Calu3 (cell line): ENCODE results near the gene C9. TPM values are rescaled to one million over a fixed set of nuclear protein-coding genes. Genes with fewer than 3 reads are reported as not detected.

Source experiments
- BruUV-seq: library from RNA; stranded (reverse); fragments of 400-500 nt; replicated peaks from 2 replicates; lab custom pipeline; 2021; lab: Mats Ljungman, UMichigan
- CTCF ChIA-PET: fragments of 300-600 bp; sonication (Branson Sonifier 250); formaldehyde crosslinking; loops from one replicate; lab custom pipeline; 2022; ENCODE audit warnings: antibody characterized with exemption; lab: Charles Lee
- DNase-seq: peaks from one replicate; pipeline ENCODE4 v3.0.0; 2022
- H3K27ac Mint-ChIP-seq: one replicate; pipeline ENCODE4 v1.8.0; 2022; ENCODE audit warnings: mixed read lengths; ENCODE audit not compliant: unreplicated experiment
- H3K27me3 Mint-ChIP-seq: one replicate; pipeline ENCODE4 v1.8.0; 2022; ENCODE audit warnings: mixed read lengths; ENCODE audit not compliant: unreplicated experiment
- H3K36me3 Mint-ChIP-seq: one replicate; pipeline ENCODE4 v1.8.0; 2022; ENCODE audit warnings: mild to moderate bottlenecking, moderate library complexity, mixed read lengths; ENCODE audit not compliant: insufficient read depth, unreplicated experiment
- H3K4me1 Mint-ChIP-seq: one replicate; pipeline ENCODE4 v1.8.0; 2022; ENCODE audit warnings: mild to moderate bottlenecking, low read depth, mixed read lengths; ENCODE audit not compliant: unreplicated experiment
- H3K4me3 Mint-ChIP-seq: one replicate; pipeline ENCODE4 v1.8.0; 2022; ENCODE audit warnings: mild to moderate bottlenecking, low read depth, moderate library complexity, mixed read lengths; ENCODE audit not compliant: unreplicated experiment
- H3K9me3 Mint-ChIP-seq: one replicate; pipeline ENCODE4 v1.8.0; 2022; ENCODE audit warnings: low read depth, mixed read lengths; ENCODE audit not compliant: unreplicated experiment
- intact Hi-C: fragments of 100-400 bp; cut with micrococcal nuclease; formaldehyde crosslinking; loops from one replicate; pipeline ENCODE4 v1.10.0; 2022; ENCODE audit not compliant: unreplicated experiment
- total RNA-seq: library from RNA; stranded (reverse); gene quantifications from 2 replicates; pipeline ENCODE4 v1.2.3, GENCODE V29; 2022
- TF ChIP-seq, protein P1 (sequence below): fragments of 200-600 bp; IDR thresholded peaks from one replicate; pipeline ENCODE4 v1.8.0; 2022; ENCODE audit warnings: antibody characterized with exemption; ENCODE audit not compliant: unreplicated experiment

C9 gene
- total RNA-seq, 1 experiment from 2014 or later = not detected

DNA sequence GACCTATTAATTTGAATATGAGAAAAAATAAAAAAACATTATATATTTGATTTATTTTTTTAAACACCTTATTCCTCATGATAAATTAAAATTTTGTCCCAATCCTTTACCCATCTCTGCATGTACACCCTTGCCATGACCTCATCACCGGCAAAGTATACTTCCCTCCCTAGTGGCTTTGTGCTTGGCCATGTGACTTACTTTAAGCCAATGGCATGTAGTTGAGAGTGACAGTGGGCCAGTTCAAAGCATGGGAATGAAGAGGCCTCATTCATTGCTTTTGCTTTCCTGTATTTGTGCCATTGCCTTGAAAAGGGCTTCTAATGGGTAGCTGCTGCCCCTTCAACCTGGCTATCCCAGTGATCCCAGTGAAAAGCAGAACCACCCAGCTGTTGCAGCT is 31.2 kb downstream of the C9 start:
- no peaks in the 10 kb centered on the region for H3K27me3 Mint-ChIP-seq
- H3K36me3 Mint-ChIP-seq = no peaks in the 10 kb centered on the region
- CTCF ChIA-PET = no interaction called here
- no peak overlapping the region for H3K4me3 Mint-ChIP-seq
- TF ChIP-seq, protein P1, sequence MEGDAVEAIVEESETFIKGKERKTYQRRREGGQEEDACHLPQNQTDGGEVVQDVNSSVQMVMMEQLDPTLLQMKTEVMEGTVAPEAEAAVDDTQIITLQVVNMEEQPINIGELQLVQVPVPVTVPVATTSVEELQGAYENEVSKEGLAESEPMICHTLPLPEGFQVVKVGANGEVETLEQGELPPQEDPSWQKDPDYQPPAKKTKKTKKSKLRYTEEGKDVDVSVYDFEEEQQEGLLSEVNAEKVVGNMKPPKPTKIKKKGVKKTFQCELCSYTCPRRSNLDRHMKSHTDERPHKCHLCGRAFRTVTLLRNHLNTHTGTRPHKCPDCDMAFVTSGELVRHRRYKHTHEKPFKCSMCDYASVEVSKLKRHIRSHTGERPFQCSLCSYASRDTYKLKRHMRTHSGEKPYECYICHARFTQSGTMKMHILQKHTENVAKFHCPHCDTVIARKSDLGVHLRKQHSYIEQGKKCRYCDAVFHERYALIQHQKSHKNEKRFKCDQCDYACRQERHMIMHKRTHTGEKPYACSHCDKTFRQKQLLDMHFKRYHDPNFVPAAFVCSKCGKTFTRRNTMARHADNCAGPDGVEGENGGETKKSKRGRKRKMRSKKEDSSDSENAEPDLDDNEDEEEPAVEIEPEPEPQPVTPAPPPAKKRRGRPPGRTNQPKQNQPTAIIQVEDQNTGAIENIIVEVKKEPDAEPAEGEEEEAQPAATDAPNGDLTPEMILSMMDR = no peak
- no peaks in the 10 kb centered on the region for H3K9me3 Mint-ChIP-seq
- H3K27ac Mint-ChIP-seq = no peak overlapping the region
- intact Hi-C loops = no loop called here
- no TSS peak for BruUV-seq
- H3K4me1 Mint-ChIP-seq = no peaks in the 10 kb centered on the region
- no peak for DNase-seq

DNA sequence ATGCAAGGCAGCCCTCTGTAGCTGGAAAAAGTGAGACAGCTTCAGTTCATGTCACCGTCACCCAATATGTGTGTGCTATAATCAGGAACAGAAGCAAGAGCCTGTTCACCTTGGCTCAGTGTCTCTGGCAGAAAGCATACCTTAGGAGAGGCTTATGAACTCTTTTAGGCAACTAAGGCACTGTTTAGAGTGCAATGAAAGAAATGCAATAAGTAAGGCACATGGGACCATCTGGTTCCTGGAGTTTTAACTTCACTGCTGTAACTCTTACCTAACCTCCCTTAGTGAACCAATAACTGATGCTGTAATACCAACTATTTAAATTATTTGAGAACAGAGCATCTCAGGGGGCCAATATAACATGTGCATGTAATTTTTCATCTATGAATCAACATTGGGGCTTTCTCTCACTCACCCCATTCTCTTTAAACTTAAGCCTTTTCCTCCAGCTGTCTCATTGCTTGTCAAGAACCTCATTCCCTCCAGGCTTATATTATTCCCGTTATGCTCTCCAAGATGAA is 32.4 kb downstream of the C9 start:
- Mint-ChIP-seq H3K4me1 (no peaks in the 10 kb centered on the region), H3K36me3 (no peaks in the 10 kb centered on the region)
- no TSS peak for BruUV-seq

DNA sequence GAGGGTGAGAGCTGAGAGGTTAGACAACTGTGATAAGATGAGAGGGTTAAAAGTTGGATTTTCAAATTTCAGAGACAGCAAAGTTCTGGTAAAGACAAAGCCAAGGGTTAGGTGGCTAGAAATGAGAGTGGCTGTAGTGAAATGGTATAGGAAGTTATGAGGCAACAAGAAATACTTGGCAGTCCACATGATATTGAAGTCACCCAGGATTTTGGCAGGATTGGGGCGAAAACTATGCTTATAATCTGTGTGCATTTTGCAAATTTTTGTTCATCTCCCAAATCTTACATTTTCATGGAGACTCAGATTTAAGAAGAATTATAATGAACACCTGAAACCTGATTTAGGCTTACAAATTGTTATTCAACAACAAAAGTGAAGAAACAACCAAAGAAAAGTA is 35.6 kb downstream of the C9 start:
- CTCF ChIA-PET = interaction anchor here (0.6 kb wide), 1 partner anchor 10 kb away, joined by 3 read pairs; no protein-coding TSS in a partner anchor

More for the DNA sequence above, 32.4 kb downstream of the C9 start:
- no peaks in the 10 kb centered on the region for H3K9me3 Mint-ChIP-seq
- no peak overlapping the region for H3K4me3 Mint-ChIP-seq
- no peak for DNase-seq
- H3K27ac Mint-ChIP-seq = no peak overlapping the region
- CTCF ChIA-PET = no interaction called here
- H3K27me3 Mint-ChIP-seq = no peaks in the 10 kb centered on the region
- intact Hi-C loops = no loop called here
- TF ChIP-seq, protein P1 = no peak

DNA sequence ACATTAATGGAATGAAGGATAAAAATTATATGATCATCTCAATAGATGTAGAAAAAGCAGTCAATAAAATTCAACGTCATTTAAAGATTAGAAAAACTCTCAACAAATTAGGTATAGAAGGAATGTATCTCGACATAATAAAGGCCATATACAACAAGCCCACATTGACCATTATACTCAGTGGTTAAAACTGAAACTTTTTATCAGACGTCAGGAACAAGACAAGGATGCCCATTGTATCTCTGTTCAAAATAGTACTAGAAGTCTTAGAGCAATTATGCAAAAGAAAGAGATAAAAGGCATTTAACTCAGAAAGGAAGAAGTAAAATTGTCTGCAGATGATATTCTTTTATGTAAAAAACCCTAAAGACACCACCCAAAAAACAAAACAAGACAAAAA is 40.8 kb downstream of the C9 start:
- H3K9me3 Mint-ChIP-seq = no peaks in the 10 kb centered on the region
- no peak for DNase-seq

More for the DNA sequence above, 35.6 kb downstream of the C9 start:
- Mint-ChIP-seq H3K4me3 (no peak overlapping the region), H3K27me3 (no peaks in the 10 kb centered on the region), H3K27ac (no peak overlapping the region), H3K4me1 (no peaks in the 10 kb centered on the region), H3K36me3 (no peaks in the 10 kb centered on the region), H3K9me3 (no peaks in the 10 kb centered on the region)
- intact Hi-C loops = no loop called here
- no peak for DNase-seq
- TF ChIP-seq, protein P1 = no peak
- no TSS peak for BruUV-seq

More for the DNA sequence above, 40.8 kb downstream of the C9 start:
- intact Hi-C loops = no loop called here
- no TSS peak for BruUV-seq
- Mint-ChIP-seq H3K27me3 (no peaks in the 10 kb centered on the region), H3K4me3 (no peak overlapping the region), H3K36me3 (no peaks in the 10 kb centered on the region), H3K27ac (no peak overlapping the region), H3K4me1 (no peaks in the 10 kb centered on the region)
- CTCF ChIA-PET = no interaction called here
- TF ChIP-seq, protein P1 = no peak
